ENCODE measurements around the gene ZNF558. TPM values are rescaled to one million over a fixed set of nuclear protein-coding genes. Genes with fewer than 3 reads are reported as not detected.
"Not testable (repeated sequence)": the region's sequence is repeated elsewhere in the genome, so short reads cannot be mapped to it uniquely, and the experiment has no call there.

ZNF558 gene
- total RNA-seq, 2 experiments from 2014 or later, result 27.3 to 30.3 TPM

DNA sequence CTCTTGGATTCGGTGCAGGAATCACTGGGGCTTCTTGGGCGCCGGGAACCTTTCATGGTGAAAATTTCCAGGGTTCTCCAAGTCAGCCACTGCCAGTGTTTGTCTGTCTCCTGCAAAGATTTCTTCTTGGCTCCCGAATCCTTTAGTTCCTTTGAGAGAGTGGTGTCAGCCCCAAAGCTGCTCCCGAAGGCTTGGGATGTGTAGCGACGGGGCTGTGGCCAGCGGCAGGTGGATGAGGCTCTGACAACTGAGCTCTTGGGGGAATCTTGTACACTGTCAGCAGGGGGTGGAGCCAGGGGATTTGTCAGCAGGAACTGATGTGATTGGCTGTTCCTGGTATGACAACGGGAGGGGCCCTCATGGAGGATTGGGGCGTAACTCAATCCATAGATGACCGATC, 64.8 kb downstream of the ZNF558 start:
- intact Hi-C loops (cut with micrococcal nuclease); H3K9me3 Mint-ChIP-seq; DNase-seq; H3K36me3 Mint-ChIP-seq; H3K27ac Mint-ChIP-seq; H3K4me3 Mint-ChIP-seq; H3K4me1 Mint-ChIP-seq (ENCODE audit: low read depth); CTCF ChIA-PET; POLR2A ChIA-PET; H3K27me3 Mint-ChIP-seq: not testable (repeated sequence)

Other genes with a start within 250 kb of the ZNF558 start
- 1 to 10 TPM; 3.4 to 3.9 TPM for gene ADAMTS10, start 221.6 kb downstream of the ZNF558 start, total RNA-seq
- gene NFILZ, start 201.7 kb downstream of the ZNF558 start, total RNA-seq, result not detected
- not detected for gene ACTL9, start 133.5 kb downstream of the ZNF558 start, total RNA-seq
- gene OR2Z1, start 110.7 kb downstream of the ZNF558 start, total RNA-seq, result not detected
- gene MBD3L1, start 73 bp upstream of the ZNF558 start, total RNA-seq, result not detected
- not detected for gene MUC16, start 178.1 kb upstream of the ZNF558 start, total RNA-seq

Measured in activated CD4-positive, alpha-beta memory T cell treated with anti-CD3 and anti-CD28 coated beads for 36 hours (primary cell).